ENCODE results near the gene LEPROT.
"Not testable (repeated sequence)": the region's sequence is repeated elsewhere in the genome, so short reads cannot be mapped to it uniquely, and the experiment has no call there.

LEPROT gene, protein sequence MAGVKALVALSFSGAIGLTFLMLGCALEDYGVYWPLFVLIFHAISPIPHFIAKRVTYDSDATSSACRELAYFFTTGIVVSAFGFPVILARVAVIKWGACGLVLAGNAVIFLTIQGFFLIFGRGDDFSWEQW

DNA sequence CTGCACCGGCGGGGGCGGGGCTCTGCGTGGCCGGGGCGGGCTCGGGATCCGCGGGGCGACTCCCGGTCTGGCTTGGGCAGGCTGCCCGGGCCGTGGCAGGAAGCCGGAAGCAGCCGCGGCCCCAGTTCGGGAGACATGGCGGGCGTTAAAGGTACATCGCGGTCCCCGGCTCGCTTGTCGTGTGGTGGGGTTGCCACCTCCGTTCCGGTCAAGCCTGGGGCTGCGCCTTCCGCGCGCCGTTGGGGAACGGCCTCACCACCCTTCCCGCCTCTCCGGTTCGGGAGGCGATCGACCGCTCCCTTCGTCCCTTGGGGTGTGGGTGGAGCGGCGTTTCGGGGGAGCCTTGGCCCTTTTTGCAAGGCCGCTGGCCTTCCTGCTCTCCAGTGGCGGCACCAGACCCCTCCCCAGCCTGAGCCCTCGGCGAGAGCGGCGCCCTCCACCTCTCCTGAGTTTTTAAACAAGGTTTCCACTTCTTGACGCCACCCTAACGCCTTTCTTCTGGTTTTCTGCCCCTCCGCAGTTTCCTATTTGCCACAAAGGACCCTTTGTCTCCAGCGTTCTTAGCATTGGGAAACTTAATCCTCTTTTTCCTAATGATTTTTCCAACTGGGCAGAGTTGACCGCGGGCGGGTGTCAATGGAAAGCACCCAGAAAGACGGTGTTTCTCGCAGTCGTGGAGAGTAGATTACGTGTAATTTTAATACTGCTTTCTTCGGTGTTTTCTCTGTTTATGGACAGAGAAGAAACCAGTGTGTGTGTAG lies at the start of gene LEPROT, which contains the start of gene LEPR:
LEPROT (plus strand) TSS at position 79 of the 761 bp plus-strand sequence; CDS start at position 136, 57 bp downstream.
LEPR (plus strand) TSS at position 79 of the 761 bp plus-strand sequence. CDS start 144,898 bp downstream, outside the sequence.
- no peak for DNase-seq

GRCh38 chr1:65371544-65371943 lies 48.9 kb upstream of the LEPROT start:
- no peak for DNase-seq

GRCh38 chr1:65372557-65372956 lies 47.9 kb upstream of the LEPROT start:
- DNase-seq, result no peak

DNA sequence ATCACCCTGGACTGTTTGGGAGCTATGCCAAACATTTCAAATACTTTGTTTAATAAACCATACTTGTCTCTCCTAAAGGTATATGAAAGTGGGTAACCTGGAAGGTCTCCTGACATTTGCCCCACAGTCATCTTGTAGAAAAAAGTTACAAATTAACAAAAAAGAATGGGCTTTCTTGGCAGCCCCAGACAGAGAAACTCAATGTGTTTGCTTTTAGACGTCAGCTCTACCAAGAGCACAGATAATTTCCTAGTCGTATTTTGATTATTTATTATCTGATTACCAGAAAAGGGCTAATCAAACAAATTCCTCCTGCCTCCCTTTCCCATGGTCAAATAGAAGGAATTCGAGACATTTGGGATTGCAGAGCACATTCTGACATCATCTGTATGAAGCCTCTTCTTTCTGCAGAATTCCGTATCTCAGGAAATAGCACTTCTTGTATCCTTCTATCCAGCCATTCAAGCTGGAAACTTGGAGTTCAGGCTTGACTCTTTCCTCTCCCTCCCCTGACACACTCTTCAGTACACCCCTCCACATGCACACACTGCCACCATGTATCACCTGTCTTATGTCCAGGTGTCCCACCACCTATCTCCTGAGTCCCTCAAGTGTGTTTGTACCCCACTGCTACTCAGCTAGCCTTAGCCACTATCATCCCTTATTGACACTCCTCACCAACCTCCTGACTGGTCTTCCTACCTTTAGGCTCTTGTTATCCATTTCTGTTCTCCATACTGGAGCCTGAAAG lies 42.8 kb upstream of the LEPROT start:
- no peak for DNase-seq

GRCh38 chr1:65378247-65378946 lies 42.1 kb upstream of the LEPROT start:
- no peak for DNase-seq

DNA sequence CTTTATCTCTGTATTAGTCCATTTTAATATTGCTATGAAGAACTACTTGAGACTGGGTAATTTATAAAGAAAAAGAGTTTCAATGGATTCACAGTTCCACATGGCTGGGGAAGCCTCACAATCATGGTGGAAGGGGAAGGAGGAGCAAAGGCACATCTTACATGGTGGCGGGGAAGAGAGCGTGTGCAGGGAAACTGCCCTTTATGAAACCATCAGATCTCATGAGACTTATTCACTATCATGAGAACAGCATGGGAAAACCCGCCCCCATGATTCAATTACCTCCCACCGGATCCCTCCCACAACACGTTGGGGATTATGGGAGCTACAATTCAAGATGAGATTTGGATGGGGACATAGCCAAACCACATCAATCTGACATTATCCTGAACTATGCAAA lies 36.0 kb upstream of the LEPROT start:
- not testable (repeated sequence) for DNase-seq

- no peak for DNase-seq
Measured at GRCh38 chr1:65386439-65386838, 34.0 kb upstream of the LEPROT start.

DNA sequence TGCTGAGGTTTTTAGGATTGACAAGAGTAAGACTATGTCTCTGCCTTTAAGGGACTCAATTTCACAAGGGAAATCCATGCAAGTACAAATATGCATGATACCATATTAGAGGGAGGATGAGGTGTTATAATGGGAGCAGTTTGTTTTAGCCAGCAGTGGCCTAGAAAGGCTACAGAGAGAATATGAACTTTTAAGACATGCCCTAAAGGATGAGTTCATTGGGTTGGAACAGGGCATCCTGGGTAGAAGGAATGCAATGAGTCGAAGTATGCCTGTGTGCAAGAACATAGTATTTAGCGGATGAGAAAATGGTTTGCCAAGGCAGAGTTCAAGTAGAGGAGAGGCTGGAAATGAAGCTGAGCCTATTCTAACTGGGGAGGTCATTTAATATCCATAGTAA lies 32.6 kb upstream of the LEPROT start:
- no peak for DNase-seq

- DNase-seq, result no peak
Measured at GRCh38 chr1:65388908-65389695, 31.4 kb upstream of the LEPROT start.

- DNase-seq, result no peak
Measured at GRCh38 chr1:65392497-65392896, 28.0 kb upstream of the LEPROT start.

DNA sequence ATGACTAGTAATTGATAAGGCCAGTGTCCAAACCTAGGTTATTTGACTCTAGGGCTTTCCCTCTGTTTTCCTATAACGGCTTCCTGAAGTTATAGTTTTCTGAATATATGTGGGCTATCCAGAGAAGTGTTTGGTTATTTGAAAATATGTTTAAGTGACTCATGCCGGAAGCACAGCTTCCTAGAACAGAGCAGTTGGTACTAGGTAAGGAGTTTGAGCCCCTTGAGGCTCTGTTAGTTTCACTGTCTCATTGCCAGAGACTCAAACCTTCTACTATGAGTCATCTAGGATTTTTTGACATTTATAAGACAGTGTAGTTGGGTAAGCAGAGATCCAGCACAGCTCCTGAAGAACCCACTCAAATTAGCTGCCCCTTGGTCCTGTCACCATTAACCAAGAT lies 27.1 kb upstream of the LEPROT start:
- peak; percentile 68 for DNase-seq

- no peak for DNase-seq
Measured at GRCh38 chr1:65393928-65394327, 26.5 kb upstream of the LEPROT start.

- no peak for DNase-seq
Measured at GRCh38 chr1:65395887-65396612, 24.4 kb upstream of the LEPROT start.

DNA sequence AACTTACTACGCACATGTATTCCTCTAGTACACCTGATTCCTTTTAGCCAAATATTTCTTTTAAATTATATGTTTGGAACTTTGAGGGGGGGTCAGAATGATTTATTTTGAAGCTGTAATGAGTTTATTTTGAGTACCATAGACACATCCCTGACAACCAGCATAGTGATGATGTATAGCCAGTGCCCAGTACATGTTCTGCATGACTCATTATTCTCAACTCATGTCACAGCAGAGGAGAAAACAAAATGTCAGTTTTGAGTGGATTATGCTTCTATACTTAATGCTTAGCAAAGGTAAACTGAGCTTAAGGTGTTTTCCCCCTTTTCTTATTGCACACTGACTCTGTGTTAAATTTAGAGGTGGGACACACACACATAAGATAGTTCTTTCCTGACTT lies 22.4 kb upstream of the LEPROT start:
- DNase-seq, result no peak

DNA sequence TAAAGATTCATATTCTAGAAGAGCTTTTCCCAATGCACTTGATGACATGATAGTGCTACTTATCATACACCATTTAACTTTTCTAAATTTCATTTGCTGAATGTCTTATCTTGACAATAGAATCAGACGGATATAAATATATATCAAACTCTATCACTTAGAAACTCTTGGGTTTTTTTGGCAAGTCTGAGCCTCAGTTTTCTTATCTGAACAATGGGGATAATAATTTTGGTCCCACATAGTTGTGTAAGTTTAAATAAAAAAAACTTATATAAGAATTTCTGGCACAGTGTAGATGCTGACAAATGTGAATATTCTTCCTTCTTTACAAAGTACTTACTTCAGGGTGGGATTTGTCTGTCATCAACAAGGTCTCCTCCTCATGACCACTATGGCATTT lies 21.5 kb upstream of the LEPROT start:
- no peak for DNase-seq

DNA sequence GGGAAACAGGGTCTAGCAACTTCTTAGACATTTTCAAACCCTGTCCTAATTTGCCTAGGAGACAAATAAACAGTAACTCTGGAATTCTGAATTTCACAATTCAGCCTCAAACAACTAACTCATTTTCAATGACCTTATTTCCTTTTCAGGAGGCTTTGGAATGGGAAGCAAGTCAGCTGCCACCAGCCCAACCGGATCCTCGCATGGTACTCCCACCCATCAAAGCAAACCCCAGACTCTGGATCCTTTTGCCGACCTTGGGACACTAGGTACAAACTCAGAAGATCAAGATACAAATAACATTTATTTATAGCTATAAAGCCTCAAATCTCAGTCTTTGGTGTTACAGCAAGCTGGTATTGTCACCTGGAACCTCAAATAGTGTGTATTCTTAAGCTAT lies 18.9 kb upstream of the LEPROT start:
- DNase-seq, result no peak

DNA sequence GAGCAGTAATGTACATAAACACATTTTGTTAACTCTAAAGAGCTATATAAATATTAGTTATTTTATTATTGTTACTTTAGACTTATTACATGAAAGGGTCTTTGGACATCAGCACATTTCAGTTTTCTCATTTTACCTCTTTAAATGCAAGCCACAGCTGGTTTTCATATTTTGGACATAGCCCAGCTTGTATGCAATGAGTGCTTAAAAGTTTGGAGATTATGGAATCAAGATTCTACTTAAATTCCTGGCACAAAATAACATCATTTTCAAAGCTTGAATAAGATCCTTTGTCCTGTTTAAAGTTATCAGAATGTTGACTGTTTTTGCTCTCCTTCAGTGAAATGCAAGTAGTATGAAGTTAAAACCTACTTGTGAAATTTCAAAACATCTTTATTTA lies 15.5 kb upstream of the LEPROT start:
- no peak for DNase-seq

DNA sequence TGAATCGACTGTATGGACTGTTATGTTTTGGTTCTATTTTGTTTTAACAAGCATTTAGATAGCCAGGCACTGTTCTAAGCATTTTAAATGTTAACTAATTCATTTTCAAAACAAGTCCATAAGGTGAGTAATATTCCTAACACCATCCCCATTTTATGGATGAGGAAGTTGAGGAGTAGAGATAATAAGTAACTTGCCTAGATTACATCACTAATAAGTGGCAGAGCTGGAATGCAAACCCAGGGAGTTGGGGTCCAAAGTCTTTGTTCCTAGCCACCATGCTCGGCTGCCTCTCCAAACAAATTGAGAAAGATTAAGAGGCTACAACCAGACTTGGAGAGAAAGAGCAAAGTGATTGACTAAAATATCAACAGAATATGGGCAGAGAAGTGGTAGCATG lies 12.6 kb upstream of the LEPROT start:
- no peak for DNase-seq

GRCh38 chr1:65409314-65409713 lies 11.2 kb upstream of the LEPROT start:
- DNase-seq, result no peak

DNA sequence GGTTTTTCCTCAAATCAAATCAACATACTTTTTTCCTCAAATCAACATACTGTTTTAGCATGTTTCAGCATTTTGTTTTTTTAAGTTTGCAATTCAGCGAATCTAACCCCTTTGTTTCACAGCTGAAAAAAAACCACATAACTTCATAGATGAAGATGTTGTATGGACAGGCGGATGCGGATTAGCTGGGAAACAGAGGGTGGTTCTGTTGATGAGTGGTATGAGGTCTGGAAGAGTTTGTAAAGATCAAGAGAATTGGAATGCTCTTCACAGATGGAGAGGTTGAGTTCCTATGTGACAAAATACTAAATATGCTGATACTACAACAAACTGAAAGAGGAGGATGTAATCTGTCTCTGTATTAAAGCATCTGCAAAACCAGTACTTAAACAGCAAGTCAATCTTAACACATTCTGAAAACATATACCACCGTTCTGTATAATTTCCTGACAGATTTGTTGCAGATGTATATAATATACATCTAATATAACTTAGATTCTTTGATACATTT lies 10.6 kb upstream of the LEPROT start:
- no peak for DNase-seq

DNA sequence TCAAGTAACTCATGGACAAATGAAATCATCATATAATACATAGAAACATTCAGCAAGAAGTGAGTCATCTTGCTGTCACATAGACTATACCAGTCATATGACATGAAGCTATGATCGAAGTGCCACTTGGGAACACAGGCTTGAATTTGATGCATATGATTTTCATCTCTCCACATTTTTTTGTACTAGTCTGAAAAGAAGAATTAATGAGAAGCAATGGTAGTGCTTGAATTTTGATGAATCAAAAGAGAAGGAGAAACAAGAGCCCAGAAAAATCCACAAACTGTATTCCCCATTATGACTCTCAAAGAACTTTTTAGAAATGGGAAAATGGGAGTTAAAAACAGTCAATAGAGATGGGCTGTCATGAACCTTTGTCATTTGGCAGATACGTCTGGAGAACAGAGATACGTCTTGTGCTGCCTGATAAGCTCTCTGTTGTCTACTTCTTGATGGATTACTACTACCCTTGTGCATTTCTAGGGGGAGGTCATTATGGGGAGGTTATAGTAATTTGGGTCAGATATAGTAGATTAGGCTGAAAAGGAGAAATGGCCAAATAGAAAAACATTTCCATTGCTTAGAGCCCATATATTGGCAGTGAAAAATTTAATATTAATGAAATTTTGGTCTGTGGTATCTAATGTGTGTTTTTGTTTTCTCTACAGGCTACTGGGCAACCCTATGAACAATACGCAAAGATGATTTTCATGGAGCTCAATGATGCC lies 8.0 kb upstream of the LEPROT start:
- DNase-seq, result no peak

Measured in activated effector memory CD4-positive, alpha-beta T cell treated with anti-CD3 and anti-CD28 coated beads, Interleukin-2, amount 50 U/mL, for 16 hours (primary cell).